HG03520 (cell line): ENCODE data around the gene CDC14C.

ENCODE experiments used
- ATAC-seq: cut with Tn5 transposase; IDR thresholded peaks from one replicate; pipeline ENCODE4 v1.9.1; 2021; ENCODE audit warnings: mild to moderate bottlenecking, moderate library complexity; ENCODE audit not compliant: unreplicated experiment

CDC14C gene

GRCh38 chr7:48971173-48971572 lies 46.8 kb downstream of the CDC14C start:
- ATAC-seq, result no peak

GRCh38 chr7:48976253-48976652 lies 51.9 kb downstream of the CDC14C start:
- no peak for ATAC-seq

- no peak for ATAC-seq
These were observed 52.5 kb downstream of the CDC14C start for GRCh38 chr7:48976850-48977249.
